ENCODE data around the gene CMTM1. TPM values are rescaled to one million over a fixed set of nuclear protein-coding genes. Genes with fewer than 3 reads are reported as not detected.
"Not testable (repeated sequence)": the region's sequence is repeated elsewhere in the genome, so short reads cannot be mapped to it uniquely, and the experiment has no call there.

Gene CMTM1
- polyA plus RNA-seq, 12 donors: 4.2 to 21.7 (median 5.1) TPM; not detected in 1

DNA sequence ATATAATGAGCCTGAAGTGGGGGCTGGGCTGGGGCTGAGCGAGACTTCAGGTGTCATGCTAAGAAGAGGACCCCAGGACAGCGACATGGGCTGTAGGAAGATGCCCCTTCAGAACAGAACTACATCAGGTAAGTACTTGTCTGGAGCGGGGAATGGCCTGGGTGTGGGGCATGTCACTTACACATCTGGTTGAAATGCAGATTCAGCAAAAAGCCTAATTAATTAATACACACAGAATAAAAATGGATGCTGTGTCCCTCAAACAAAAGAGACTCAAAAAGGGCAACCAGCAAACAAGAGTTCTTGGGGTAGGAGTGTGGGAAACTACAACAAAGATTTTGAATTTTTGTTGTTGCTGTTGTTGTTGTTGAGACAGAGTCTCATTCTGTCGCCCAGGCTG, 24.8 kb downstream of the CMTM1 start:
- DNase-seq: no peak

DNA sequence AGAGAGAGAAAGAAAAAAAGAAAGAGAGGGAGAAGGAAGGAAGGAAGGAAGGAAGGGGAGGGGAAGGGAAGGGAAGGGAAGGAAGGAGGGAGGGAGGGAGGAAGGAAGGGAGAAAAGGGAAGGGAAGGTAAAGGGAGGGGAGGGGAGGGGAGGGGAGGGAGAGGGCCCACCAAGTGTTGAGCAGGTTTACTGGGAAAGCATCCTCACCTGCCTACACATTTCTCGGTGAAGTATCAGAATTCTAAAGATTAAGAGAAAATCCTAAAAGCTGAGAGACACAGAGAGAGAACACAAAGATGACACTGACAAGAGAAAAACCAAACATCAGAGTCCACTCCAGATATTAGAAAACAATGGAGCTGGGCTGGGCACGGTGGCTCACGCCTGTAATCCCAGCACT, 26.0 kb downstream of the CMTM1 start:
- DNase-seq: no peak

DNA sequence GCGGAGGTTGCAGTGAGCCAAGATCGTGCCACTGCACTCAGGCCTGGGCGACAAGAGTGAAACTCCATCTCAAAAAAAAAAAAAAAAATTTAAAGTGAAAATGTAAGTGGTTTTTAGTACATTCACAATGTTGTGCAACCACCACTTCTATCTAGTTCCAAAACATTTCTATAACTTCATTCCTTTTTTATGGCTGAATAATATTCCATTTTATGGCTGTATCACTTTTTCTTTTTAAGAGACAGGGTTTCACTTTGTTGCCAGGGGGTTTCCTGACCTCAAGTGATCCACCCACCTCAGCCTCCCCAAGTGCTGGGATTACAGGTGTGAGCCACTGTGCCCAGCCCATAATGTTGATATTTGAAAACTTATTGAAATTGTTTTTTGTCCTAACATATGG, 26.6 kb downstream of the CMTM1 start:
- DNase-seq: no peak

DNA sequence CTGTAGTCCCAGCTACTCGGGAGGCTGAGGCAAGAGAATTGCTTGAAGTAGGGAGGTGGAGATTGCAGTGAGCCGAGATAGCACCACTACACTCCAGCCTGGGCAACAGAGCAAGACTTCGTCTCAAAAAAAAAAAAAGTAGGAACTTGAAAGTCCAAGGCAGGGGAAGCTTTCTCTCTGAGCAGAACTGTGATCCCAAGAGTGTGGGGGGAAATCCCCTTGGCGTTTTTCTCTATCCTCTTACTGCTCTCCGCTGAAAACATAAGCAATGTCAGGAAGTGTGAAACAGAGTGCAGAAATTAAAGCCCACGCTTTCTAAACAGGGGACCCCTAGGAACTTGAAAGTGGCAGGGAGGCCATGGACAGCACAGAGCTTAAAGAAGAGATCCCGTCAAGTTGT, 28.5 kb downstream of the CMTM1 start:
- DNase-seq: no peak

DNA sequence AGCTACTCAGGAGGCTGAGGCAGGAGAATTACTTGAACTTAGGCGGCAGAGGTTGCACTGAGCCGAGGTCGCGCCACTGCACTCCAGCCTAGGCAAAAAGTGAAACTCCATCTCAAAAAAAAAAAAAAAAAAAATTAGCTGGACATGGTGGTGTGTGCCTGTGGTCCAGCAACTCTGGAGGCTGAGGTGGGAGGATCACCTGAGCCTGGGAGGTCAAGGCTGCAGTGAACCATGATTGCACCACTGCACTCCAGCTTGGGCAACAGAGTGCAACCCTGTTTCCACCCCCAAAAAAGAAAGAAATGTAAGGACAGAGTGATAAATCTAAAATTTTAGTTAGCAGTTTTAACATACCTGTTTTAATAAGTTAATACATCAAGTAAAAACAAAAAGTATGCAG, 30.3 kb downstream of the CMTM1 start:
- DNase-seq: not testable (repeated sequence)

DNA sequence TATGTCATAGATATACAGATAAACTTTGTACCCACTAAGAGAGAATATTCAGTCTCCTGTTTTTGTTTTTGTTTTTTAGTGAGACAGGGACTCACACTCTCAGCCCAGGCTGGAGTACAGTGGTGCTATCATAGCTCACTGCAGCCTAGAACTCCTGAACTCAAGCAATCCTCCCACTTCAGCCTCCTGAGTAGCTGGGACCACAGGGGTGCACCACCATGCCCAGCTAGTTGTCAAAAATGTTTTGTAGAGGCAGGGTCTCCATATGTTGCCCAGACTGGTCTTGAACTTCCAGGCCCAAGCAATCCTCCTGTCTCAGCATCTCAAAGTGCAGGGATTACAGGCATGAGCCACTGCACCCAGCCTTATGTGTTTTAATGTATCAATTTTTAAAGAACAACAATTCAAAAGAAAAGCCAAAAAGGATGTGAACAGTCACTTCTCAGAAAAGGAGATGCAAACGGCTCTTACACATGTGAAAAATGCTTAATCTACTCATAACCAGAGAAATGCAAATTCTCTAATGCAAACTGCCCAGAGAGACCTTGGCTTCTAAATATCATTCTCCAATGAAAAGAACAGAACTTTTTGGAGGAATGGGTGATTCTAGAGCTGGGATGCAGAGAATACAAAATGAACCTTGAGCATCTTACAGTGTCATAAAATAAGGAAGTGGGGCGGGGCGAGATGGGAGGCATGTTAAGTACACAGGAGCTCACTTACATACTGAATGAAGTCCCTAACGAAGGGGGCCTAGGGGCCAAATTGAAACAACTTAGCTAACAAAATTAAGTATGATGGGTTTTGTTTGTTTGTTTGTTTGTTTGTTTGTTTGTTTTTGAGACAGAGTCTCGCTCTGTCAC, 31.0 kb downstream of the CMTM1 start:
- no peak for DNase-seq

DNA sequence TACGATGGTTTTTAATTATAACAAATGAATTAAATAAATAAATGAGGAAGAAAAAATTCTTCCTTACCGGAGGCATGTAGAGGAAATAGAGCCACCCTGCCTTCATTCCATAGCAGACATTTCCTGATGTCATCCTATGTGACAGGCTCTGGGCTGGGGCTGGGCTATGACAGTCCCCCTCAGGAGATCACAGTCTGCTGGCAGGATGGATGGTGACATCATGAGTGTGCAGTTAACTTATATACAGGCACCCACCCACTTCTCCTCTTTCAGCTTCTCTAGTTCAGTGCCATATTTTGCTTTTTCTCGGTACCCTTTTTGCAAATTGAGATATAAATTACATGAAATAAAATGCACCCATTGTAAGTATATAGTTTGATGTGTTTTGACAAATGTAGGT, 31.9 kb downstream of the CMTM1 start:
- no peak for DNase-seq

DNA sequence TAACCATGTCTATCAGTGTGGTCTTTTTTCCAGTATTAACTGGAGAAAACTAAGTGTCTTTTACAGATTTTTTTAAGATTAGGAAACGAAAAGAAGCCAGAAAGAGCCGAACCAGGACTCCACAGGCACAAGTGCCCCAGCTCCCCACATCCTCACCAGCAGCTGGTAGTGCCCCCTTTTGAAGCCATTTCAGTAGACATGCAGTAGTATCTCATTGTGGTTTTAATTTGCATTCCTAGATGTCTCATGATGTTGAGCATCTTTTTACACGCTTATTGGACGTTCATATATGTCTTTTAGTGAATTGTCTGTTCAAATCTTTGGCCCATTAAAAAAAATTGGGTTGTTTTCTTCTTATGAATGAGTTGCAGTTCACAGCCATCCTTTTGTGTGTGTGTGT, 33.5 kb downstream of the CMTM1 start:
- no peak for DNase-seq

DNA sequence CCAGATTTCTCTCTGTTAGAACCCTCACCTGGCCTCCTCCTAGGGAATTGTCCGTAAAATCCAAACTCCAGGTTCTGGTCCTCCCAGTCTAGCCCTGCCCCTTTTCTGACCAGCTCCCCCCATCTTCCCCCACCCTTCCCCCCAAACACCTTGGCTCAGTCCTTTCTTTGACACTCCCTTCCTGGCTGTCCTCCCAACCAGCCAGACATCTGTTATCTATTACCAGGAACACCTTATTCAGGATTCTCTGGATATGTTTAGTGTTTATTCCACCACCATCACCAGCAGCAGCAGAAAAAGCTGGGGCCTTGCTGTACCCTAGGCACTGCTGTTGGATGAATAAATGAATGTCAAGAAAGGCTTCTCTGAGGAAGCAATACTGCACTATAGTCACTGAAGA, 34.2 kb downstream of the CMTM1 start:
- DNase-seq: no peak

DNA sequence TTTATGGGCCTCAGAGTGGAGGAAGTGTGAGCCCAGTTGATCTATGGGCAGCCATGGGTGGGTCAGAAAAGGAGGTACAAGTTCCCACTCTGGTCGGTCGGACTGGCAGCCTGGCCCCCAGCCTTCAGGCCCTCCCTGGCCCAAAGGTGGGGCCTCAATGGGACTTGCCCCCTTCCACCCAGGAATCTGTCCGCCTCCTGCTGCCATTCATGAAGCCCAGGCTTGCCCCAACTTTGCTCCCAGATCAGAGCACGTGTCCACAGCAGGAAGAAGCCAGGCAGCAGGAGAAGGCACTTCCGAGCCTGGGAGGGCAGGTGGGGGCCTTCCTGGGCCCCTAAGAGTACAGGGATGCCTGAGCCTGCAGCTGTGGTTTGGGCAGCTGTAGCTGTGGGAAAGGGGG, 35.2 kb downstream of the CMTM1 start:
- no peak for DNase-seq

DNA sequence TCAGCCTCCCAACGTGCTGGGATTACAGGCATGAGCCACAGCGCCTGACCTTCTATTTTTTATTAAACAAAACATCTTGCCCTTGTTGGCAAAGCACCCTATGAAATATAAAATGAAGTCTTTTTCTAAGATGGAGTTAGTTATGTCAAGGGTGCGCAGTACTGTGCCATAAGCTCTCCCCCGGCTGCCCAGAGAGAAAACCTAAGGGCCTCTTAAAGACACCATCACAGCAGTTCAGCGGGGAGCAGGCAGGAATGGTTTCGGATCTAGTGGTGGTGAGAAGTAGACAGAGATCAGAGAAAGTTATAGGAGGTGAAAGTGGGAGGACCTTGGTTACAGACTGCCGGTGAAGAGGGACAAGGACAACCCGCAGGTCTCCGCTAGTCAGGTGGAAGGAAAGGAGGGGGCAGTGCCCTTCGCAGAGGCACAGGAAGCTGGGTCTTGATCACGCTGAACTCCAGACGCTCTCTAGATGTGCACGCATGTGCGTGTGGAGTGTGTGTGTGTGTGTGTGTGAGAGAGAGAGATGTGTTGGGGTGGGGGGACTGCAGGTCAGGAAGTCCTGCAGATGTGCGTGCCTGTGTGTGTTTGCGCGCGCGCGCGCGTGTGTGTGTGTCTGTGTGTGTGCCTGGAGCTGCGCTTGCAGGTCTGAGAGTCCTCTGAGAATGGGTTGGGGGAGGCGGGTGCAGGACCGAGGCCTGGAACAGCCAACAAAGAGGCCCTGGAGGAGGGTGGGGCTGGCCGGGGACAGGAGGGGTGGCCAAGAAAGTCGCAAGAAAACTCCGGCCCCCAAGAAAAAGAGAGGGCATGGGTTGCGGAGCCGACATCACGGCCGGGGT, 37.5 kb downstream of the CMTM1 start:
- peak; percentile 84 for DNase-seq

DNA sequence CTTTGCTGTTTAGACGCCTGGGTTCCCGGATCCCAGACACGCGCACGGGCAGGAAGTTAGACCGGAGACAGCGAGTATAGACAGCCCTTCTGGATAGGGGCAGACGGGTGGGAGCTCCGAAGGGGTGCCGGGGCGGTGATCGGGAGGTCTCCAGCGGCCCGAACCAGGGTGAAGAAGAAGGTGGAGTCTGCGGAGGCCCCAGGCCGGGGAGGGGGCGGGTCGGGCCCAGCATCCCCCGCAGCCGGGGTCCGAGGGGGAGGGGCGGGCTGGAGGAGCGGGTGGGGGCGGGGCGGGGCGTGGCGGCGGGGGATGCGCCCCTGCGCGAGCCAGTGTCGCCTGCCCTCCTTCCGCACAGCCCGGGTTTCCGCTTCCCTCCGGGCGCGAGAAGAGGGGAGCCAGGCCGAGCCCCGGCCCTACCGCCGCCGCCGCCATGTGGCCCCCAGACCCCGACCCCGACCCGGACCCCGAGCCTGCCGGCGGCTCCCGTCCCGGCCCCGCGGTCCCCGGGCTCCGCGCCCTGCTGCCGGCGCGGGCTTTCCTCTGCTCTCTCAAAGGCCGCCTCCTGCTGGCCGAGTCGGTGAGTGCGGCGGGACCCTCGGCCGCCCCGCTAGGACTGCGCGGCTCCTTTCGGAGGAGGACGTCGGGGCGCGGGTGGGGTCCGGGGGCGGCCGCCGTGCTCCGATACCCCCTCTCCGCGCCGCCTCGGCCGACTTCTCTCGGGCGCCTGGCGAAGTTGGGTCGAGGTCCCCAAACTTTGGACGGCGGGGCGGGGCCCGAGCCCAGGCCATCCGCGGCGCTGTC, 38.3 kb downstream of the CMTM1 start, which contains the start of gene CMTM3:
TSS of gene CMTM3 (plus strand) at position 329 of the 801 bp plus-strand sequence. CDS start at position 431, 102 bp downstream.
- DNase-seq: peak; percentile 75

DNA sequence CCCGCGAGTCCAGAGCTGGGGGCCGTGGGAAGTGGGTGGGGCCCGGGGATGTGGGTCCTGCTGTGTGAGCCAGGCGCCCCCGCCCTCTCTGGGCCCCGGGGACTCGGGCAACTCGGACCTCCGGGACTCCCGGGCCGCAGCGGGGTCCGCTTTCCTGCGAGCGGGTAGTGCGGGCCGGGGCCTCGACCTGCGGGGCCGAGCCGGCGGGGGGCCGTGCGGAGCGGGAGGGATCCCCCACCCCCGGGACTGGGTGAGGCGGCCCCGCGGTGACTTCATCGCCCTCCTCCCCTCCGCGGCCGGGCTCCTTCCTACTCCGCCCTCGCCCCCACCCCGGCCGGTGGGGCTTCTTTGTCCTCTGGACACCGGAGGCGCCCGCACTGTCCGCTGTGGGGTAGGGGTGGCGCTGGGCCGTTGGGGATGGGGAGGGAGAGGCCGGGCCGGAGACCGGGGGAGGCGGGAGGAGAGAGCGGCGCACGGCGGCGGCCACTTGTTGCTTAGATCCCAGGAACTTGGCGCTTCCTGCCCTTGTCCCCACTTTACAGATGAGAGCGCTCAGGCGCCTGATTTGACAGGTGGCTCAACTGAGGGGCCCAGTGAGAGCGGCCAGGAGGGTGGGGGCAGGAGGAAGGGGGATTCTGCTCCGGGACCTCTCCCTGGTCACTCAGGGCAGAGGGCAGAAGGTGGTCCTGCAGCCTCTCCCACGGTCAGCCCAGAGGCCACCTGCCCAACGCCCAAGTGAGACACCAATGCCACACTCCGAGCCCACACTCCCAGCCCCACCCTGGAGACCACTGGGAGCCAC, 39.1 kb downstream of the CMTM1 start:
- peak; percentile 30 for DNase-seq

DNA sequence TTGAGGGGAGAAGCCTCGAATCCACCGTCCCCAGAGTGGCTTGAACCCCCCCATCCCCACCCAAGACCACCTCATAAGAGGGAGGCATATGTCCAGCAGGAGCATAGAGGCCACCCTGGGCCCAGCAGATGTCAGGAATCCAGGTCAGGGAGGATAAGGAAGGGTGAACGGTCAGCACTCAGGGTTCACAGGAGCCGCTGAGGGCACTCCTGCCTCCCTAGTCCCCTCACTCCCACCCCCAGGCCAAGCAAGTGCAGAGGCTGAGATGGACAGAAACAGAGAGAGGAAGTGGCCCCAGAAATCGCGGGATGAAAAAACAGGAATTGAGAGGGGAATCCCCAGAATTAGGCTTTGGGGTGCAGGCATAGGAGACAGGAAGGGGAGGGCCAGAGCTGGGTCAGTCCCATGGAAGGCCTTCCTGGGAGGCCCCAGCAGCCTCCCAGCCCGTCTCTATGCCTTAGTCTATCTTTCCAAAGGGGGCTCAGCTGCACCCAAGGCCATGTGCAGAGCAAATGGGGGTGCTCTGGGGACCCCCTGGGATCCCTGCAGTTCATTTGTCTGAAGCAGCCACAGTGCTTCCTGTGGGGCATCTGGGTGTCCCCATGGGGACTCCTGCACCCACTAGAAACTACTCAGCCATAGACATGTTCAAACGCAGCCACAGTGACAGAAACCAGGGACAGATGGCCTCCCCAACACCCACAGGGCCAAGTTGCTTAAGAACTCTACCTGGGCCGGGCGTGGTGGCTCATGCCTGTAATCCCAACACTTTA, 39.9 kb downstream of the CMTM1 start:
- no peak for DNase-seq

DNA sequence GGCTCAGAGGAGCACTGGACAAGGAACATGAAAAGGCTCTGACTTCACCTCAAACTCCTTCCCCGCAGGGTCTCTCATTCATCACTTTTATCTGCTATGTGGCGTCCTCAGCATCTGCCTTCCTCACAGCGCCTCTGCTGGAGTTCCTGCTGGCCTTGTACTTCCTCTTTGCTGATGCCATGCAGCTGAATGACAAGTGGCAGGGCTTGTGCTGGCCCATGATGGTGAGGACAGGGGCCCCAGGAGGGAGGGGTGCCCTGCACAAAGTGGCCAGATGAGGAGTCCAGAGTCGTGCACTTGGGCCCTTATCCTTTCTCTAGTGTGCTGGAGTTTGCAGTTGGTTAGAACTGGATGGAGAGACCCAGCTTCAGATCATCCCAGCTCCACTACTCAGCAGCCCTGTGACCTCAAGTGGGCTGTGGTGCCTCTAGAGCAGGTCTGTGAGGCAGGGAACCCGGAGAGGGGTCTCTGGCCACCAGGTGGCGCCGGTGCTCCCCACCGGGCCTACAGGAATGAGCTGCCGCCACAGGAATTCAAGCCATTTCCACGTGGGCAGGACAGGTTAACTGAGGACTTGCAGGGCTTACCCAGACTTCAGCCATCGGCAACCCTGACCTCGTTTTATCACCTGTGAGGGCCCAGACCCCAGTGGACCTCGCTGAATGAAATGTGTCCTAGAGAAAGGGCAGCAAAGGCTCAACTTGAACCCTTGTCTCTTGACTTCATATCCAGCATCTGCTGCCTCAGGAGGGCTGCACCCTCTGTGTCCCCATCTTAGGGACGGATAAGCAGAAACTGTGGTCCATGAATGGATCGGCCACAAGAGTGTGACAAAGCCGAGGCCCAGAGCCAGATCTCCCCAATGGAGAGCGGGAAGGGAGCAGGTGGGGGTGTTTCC, 42.3 kb downstream of the CMTM1 start:
- peak; percentile 82 for DNase-seq

DNA sequence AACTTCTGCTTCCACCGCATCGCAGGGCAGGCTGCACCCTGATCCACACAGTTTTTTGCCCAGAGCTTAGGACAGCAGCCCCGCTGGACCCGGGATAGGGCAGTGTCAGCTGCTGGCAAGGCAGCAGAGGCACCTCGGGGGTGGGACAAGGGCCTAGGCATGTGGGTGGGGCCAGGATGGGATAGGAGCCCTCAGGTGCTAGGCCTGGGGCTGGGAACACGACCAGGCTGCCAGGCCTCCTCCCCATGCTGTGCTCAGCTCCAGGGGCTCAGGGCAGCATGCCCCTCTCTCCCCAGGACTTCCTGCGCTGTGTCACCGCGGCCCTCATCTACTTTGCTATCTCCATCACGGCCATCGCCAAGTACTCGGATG, 42.9 kb downstream of the CMTM1 start:
- no peak for DNase-seq

DNA sequence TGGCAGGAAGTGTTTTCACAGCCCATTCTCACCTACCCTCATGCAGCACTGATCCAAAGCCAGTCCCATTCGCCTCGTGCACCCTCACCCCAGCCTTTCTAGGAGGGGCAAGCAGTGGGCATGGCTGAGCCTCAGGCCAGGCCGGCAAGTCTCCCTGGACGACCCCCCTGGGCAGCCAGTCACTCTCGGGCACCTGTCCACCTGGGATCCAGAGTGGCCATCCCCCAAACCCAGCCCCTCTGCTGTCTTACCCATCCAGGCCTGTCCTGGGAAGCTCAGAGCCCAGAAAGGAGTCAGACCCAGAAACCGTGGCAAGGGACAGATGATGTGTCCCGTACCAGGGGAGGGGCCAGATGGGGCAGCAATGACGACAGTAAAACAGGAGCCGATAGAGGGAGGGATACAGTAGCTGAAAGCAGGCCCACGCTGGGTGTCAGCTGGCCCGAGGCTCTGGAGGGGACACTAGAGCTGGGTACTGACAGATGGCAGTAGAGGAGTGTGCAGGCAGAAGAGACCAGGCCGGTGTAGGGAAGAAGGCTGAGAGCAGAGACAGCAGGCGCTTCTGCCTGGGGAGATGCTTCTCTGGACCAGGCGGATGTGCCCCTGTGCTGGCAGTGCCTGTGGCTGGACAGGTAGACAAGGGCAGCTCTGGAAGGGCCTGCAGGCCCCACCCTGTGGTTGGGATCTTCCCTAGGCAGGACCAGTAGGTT, 44.0 kb downstream of the CMTM1 start:
- no peak for DNase-seq

DNA sequence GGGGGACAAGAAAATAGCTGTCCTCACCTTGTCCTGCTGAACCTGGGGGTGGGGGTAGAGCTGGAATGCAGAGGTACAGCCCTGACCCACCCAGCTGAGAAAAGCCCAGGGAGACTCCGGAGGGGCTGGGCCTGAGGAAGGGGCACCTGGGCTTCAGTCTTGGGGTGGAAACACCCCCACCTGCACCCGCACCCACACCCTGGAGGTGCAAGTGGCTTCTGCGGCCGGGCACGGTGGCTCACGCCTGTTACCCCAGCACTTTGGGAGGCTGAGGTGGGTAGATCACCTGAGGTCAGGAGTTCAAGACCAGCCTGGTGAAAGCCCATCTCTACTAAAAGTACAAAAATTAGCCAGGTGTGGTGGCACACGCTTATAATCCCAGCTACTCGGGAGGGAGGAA, 45.7 kb downstream of the CMTM1 start:
- DNase-seq: not testable (repeated sequence)

DNA sequence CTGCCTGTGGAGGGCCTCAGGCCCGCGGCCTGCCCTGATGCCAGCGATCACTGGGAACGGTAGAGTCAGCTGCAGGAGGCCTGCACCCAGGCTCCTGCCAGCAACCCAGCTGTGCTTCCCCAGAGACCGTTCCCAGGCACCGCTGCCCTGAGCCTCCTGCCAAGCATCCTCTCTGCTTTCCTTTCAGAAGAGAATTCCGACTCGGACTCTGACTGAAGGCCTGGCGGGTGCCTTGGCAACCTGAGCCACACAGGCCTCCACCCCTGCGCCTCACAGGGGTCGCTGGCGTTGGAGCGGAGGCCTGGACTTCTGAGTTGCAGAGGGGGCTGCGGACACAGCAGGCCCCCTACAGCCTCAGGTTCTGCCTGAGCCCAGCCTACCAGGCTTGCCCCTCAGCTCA, 46.2 kb downstream of the CMTM1 start:
- DNase-seq: no peak

All from muscle of arm (tissue), 12 donors.